Hematopoietic multipotent progenitor cell (in vitro differentiated cells): ENCODE data around the gene LAMTOR2. TPM values are rescaled to one million over a fixed set of nuclear protein-coding genes. Genes with fewer than 3 reads are reported as not detected.
"Not testable (repeated sequence)": the region's sequence is repeated elsewhere in the genome, so short reads cannot be mapped to it uniquely, and the experiment has no call there.

Source experiments
- DNase-seq, 3 donors: peaks; one replicate each; pipeline ENCODE4 v3.0.0-alpha.2; 2011 to 2015; ENCODE audit warnings: low read depth in 2 of 3, low spot score in 2 of 3
- total RNA-seq: library from RNA; depleted of rRNA; stranded (reverse); fragments of >200 nt; gene quantifications from one replicate; pipeline ENCODE4 v1.2.3, GENCODE V29; 2012

Gene LAMTOR2
- total RNA-seq, 1 donor: 68.1 TPM

GRCh38 chr1:156051011-156051725 is 3.4 kb upstream of the LAMTOR2 start:
- DNase-seq: no peak

- DNase-seq: peak; percentile 34 to 89 (median 83)
Observed at GRCh38 chr1:156052862-156053767, 1.5 kb upstream of the LAMTOR2 start.

- peak; percentile 56 to 92 (median 87) for DNase-seq
Observed at GRCh38 chr1:156053768-156054499, 648 bp upstream of the LAMTOR2 start, which contains the start of gene UBQLN4. Gene UBQLN4 (minus strand): TSS chr1:156053798. CDS start chr1:156053701, 97 bp downstream.

- DNase-seq: no peak
Observed at GRCh38 chr1:156055281-156056048, 883 bp downstream of the LAMTOR2 start.

- no peak for DNase-seq
Observed at GRCh38 chr1:156056326-156056849, 1.8 kb downstream of the LAMTOR2 start.

GRCh38 chr1:156060937-156061636 is 6.5 kb downstream of the LAMTOR2 start, which contains the start of gene RAB25:
Gene RAB25 (plus strand): TSS chr1:156061160. CDS start chr1:156061401, 241 bp downstream.
- DNase-seq: no peak

GRCh38 chr1:156062189-156062588 is 7.6 kb downstream of the LAMTOR2 start:
- no peak for DNase-seq

GRCh38 chr1:156063997-156064285 is 9.4 kb downstream of the LAMTOR2 start:
- no peak for DNase-seq

- no peak for DNase-seq
Observed at GRCh38 chr1:156064615-156065014, 10.0 kb downstream of the LAMTOR2 start.

GRCh38 chr1:156065212-156065611 is 10.6 kb downstream of the LAMTOR2 start:
- no peak for DNase-seq

GRCh38 chr1:156065871-156066270 is 11.3 kb downstream of the LAMTOR2 start:
- DNase-seq: no peak

GRCh38 chr1:156067262-156067661 is 12.7 kb downstream of the LAMTOR2 start:
- no peak for DNase-seq

- no peak for DNase-seq
Observed at GRCh38 chr1:156069490-156070455, 15.2 kb downstream of the LAMTOR2 start.

GRCh38 chr1:156070548-156070947 is 16.0 kb downstream of the LAMTOR2 start:
- DNase-seq: no peak

GRCh38 chr1:156071332-156071816 is 16.8 kb downstream of the LAMTOR2 start:
- not testable (repeated sequence) for DNase-seq

- no peak for DNase-seq
Observed at GRCh38 chr1:156072251-156072650, 17.7 kb downstream of the LAMTOR2 start.

- no peak for DNase-seq
Observed at GRCh38 chr1:156073110-156073687, 18.6 kb downstream of the LAMTOR2 start.

- no peak for DNase-seq
Observed at GRCh38 chr1:156073740-156074139, 19.2 kb downstream of the LAMTOR2 start.
